GM21529 (cell line): ENCODE results near the gene SPX.

ENCODE experiments used
- ATAC-seq: cut with Tn5 transposase; IDR thresholded peaks from one replicate; pipeline ENCODE4 v1.9.1; 2021; ENCODE audit not compliant: unreplicated experiment

Gene SPX

DNA sequence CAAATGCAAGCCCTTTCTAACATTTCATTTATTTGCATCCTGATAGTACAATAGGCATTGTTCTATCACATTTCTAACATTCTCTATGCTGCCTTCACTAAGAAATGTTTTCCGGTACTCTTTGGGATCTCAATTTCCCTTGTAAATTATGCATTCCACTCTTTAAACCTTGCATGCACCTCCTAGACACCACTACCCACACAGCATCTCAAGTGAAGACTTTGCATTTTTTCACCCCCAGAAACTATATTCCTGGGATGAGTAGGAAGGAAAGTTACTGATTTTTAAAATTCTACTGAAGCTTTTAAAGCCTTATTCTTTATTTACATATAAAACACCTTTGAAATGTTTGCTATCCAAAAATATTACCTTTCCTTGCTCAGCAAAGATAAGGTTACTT lies 51.4 kb downstream of the SPX start:
- no peak for ATAC-seq

DNA sequence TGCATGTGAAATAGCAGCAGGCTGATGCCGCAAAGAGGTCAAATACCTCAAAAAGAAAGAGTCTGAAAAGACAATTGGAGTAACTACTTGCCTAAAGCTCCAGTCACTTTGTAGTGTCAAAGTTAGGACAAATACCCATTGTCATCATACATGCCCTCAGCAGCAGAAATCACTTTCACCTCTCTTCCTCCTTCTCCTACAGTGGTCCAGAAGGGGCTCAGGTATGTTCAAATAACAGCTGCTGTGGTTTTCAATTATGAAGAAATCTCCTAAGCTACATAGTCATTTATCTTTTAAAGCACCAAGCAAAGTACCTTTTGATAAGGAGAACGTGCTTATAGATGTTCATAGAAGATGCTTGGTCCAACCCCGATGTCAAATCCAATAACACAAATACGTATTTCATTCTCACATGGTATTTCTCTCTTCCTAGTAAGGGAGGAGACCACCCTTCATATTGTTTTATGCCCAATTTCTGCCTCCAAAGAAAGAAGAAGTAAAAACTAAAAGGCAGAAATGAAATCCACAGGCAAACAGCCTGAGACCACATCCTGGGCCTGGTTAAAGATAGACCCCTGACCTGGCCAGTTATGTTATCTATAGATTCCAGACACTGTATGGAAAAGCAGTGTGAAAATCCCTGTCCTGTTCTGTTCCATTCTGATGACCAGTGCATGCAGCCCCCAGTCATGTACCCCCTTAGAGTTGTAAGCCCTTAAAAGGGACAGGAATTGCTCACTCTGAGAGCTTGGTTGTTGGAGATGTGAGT lies 54.8 kb downstream of the SPX start:
- ATAC-seq, result no peak
